H9 (cell line): Measurements from ENCODE around the gene TRANK1. TPM values are rescaled to one million over a fixed set of nuclear protein-coding genes. Genes with fewer than 3 reads are reported as not detected.

ENCODE experiments used
- DNase-seq: peaks from one replicate; pipeline ENCODE4 v3.0.0-alpha.2; 2017
- H2AFZ ChIP-seq: one replicate; pipeline ENCODE4 v1.6.1; 2013; ENCODE audit warnings: mild to moderate bottlenecking, low read length, control low read depth, moderate library complexity
- H2AK5ac ChIP-seq: 2 replicates; pipeline ENCODE4 v1.6.1; 2013; ENCODE audit warnings: low read length, control low read depth, mixed read lengths; ENCODE audit not compliant: insufficient read length
- H2BK120ac ChIP-seq: one replicate; pipeline ENCODE4 v1.6.1; 2013; ENCODE audit warnings: low read depth, mild to moderate bottlenecking, low read length, control low read depth, inconsistent platforms; ENCODE audit not compliant: poor library complexity, severe bottlenecking
- H2BK12ac ChIP-seq: 2 replicates; pipeline ENCODE4 v1.6.1; 2013; ENCODE audit warnings: low read length, control low read depth, mixed read lengths, low read depth; ENCODE audit not compliant: insufficient read length
- H2BK15ac ChIP-seq: 2 replicates; pipeline ENCODE4 v1.6.1; 2013; ENCODE audit warnings: low read depth, low read length, control low read depth
- H2BK20ac ChIP-seq: one replicate; pipeline ENCODE4 v1.6.1; 2013; ENCODE audit warnings: low read depth, mild to moderate bottlenecking, low read length, control low read depth, inconsistent platforms; ENCODE audit not compliant: poor library complexity, severe bottlenecking
- H2BK5ac ChIP-seq: 2 replicates; pipeline ENCODE4 v1.6.1; 2013; ENCODE audit warnings: low read length, control low read depth, mixed read lengths; ENCODE audit not compliant: insufficient read length
- H3K14ac ChIP-seq: 2 replicates; pipeline ENCODE4 v1.6.1; 2013; ENCODE audit warnings: low read length, control low read depth; ENCODE audit not compliant: insufficient read depth
- H3K18ac ChIP-seq: 2 replicates; pipeline ENCODE4 v1.6.1; 2013; ENCODE audit warnings: low read depth, mild to moderate bottlenecking, mixed read lengths, low read length, control low read depth; ENCODE audit not compliant: insufficient read length
- H3K23ac ChIP-seq: 2 replicates; pipeline ENCODE4 v1.6.1; 2013; ENCODE audit warnings: low read length, control low read depth, mixed read lengths, low read depth; ENCODE audit not compliant: insufficient read length
- H3K23me2 ChIP-seq: 2 replicates; pipeline ENCODE4 v1.6.1; 2013; ENCODE audit warnings: low read depth, mild to moderate bottlenecking, mixed read lengths, low read length, control low read depth; ENCODE audit not compliant: insufficient read length, poor library complexity, severe bottlenecking
- H3K27ac ChIP-seq: 2 replicates; pipeline ENCODE4 v1.5.1; 2013; ENCODE audit warnings: low read length, control low read depth, mixed read lengths, low read depth; ENCODE audit not compliant: insufficient read length
- H3K27me3 ChIP-seq: 2 replicates; pipeline ENCODE4 v1.6.1; 2013; ENCODE audit warnings: low read length, control low read depth, inconsistent platforms; ENCODE audit not compliant: insufficient read depth
- H3K4ac ChIP-seq: 2 replicates; pipeline ENCODE4 v1.6.1; 2013; ENCODE audit warnings: low read depth, mild to moderate bottlenecking, control low read depth, inconsistent platforms, low read length, moderate library complexity
- H3K4me1 ChIP-seq: 2 replicates; pipeline ENCODE4 v1.6.1; 2013; ENCODE audit warnings: low read length, control low read depth, inconsistent platforms; ENCODE audit not compliant: insufficient read depth
- H3K4me2 ChIP-seq: 2 replicates; pipeline ENCODE4 v1.6.1; 2013; ENCODE audit warnings: low read length, control low read depth, mixed read lengths; ENCODE audit not compliant: insufficient read length, insufficient read depth
- H3K56ac ChIP-seq: 2 replicates; pipeline ENCODE4 v1.6.1; 2013; ENCODE audit warnings: low read depth, mild to moderate bottlenecking, mixed read lengths, low read length, control low read depth; ENCODE audit not compliant: insufficient read length
- H3K79me1 ChIP-seq: 2 replicates; pipeline ENCODE4 v1.6.1; 2013; ENCODE audit warnings: low read depth, mild to moderate bottlenecking, moderate library complexity, low read length, control low read depth, inconsistent platforms; ENCODE audit not compliant: insufficient read depth, poor library complexity, severe bottlenecking
- H3K79me2 ChIP-seq: 2 replicates; pipeline ENCODE4 v1.6.1; 2013; ENCODE audit warnings: low read length, control low read depth, inconsistent platforms; ENCODE audit not compliant: insufficient read depth
- H3K9ac ChIP-seq: 2 replicates; pipeline ENCODE4 v1.6.1; 2013; ENCODE audit warnings: low read length, control low read depth, mixed read lengths; ENCODE audit not compliant: insufficient read length; ENCODE audit errors: extremely low read depth
- H3K9me3 ChIP-seq: one replicate; pipeline ENCODE4 v1.6.1; 2013; ENCODE audit warnings: low read depth, low read length, inconsistent platforms; ENCODE audit not compliant: control insufficient read depth
- H3T11ph ChIP-seq: one replicate; pipeline ENCODE4 v1.6.1; 2013; ENCODE audit warnings: mild to moderate bottlenecking, low read length, control low read depth, inconsistent platforms
- H4K20me1 ChIP-seq: one replicate; pipeline ENCODE4 v1.6.1; 2013; ENCODE audit not compliant: control insufficient read depth, insufficient read length, insufficient read depth
- H4K5ac ChIP-seq: 2 replicates; pipeline ENCODE4 v1.6.1; 2013; ENCODE audit warnings: low read depth, mild to moderate bottlenecking, mixed read lengths, low read length, control low read depth; ENCODE audit not compliant: insufficient read length
- H4K8ac ChIP-seq: replicated peaks from 2 replicates; pipeline ENCODE4 v1.6.1; 2013; ENCODE audit warnings: low read length, control low read depth, mixed read lengths, low read depth; ENCODE audit not compliant: insufficient read length
- H4K91ac ChIP-seq: 2 replicates; pipeline ENCODE4 v1.6.1; 2013; ENCODE audit warnings: low read depth, mild to moderate bottlenecking, moderate library complexity, mixed read lengths, low read length, control low read depth; ENCODE audit not compliant: insufficient read length
- H3K27ac Mint-ChIP-seq, 3 experiments: 2 replicates in 2 of 3; 3 replicates in 1 of 3; pipeline ENCODE4 v1.8.0; 2020 to 2021; ENCODE audit warnings: mixed read lengths in 3 of 3, mild to moderate bottlenecking in 1 of 3, moderate library complexity in 1 of 3
- H3K27me3 Mint-ChIP-seq: 2 replicates; pipeline ENCODE4 v1.8.0; 2021; ENCODE audit warnings: low read depth, mild to moderate bottlenecking, moderate library complexity, mixed read lengths
- H3K36me3 Mint-ChIP-seq, 3 experiments: 2 replicates in 2 of 3; 3 replicates in 1 of 3; pipeline ENCODE4 v1.8.0; 2020 to 2021; ENCODE audit warnings: low read depth in 3 of 3, mixed read lengths in 3 of 3; ENCODE audit not compliant: insufficient read depth in 1 of 3
- H3K4me1 Mint-ChIP-seq, 2 experiments: 2 replicates each; pipeline ENCODE4 v1.8.0; 2020; ENCODE audit warnings: mixed read lengths in 2 of 2
- H3K4me3 Mint-ChIP-seq, 2 experiments: 2 replicates in 1 of 2; 3 replicates in 1 of 2; pipeline ENCODE4 v1.8.0; 2020 to 2021; ENCODE audit warnings: mild to moderate bottlenecking in 2 of 2, mixed read lengths in 2 of 2, moderate library complexity in 1 of 2
- H3K9me3 Mint-ChIP-seq, 2 experiments: 2 replicates in 1 of 2; 3 replicates in 1 of 2; pipeline ENCODE4 v1.8.0; 2020; ENCODE audit warnings: mild to moderate bottlenecking in 2 of 2, mixed read lengths in 2 of 2, moderate library complexity in 1 of 2
- WGBS: extraction: QIAGEN DNeasy Blood & Tissue Kit; methylation state at CpG from one replicate; pipeline ENCODE4 v1.1.7; 2013; ENCODE audit warnings: missing lambda C conversion rate, low lambda C conversion rate, mixed read lengths; ENCODE audit not compliant: insufficient read length; ENCODE audit errors: extremely low coverage; 5-methylcytosine and 5-hydroxymethylcytosine counted together
- total RNA-seq: library from RNA; stranded (reverse); gene quantifications from 2 replicates; pipeline ENCODE4 v1.2.1, GENCODE V29; 2021
- TF ChIP-seq, protein P1 (sequence below): fragments of 200-600 bp; sonication (generic); conservative IDR thresholded peaks from 3 replicates; pipeline ENCODE4 v1.8.0; 2021; ENCODE audit warnings: antibody characterized with exemption, mild to moderate bottlenecking

The TRANK1 gene
- total RNA-seq, 1 experiment from 2014 or later = 5.9 TPM

DNA sequence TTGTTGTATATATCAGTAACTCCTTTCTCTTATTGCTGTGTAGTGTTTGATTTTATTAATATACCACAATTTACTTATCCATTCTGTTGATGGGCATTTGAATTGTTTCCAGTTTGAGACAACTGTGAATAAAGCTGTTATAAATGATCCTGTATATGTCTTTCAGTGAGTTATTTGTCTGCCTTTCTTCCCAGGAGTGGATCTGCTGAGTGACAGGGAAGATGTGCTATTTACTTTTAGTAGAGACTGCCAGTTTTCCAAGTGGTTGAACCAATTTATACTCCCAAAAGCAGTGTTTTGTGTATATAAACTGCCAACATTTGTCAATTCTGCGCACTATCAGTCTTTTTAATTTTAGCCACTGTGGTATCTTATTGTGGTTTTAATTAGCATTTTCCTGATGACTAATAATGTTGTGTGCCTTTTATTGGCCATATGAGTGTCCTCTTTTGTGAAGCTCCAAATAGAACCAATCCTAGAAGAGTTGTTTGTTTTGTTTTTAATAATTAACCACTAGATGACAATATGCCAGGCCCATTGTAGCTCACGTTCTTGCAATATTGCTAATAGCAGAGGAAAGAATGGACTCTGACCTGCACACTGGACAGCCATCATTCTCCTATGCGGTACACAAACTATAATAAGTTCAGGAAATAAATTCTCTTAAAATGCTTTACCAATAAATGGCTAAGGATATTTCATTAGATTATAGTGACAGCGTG, 25.3 kb downstream of the TRANK1 start:
- no peak overlapping the region for H3K27ac Mint-ChIP-seq
- Histone ChIP-seq H3K4me1 (no peaks in the 10 kb centered on the region), H2BK5ac (no peak overlapping the region), H3K23me2 (no peaks in the 10 kb centered on the region), H3K79me2 (no peaks in the 10 kb centered on the region), H3K18ac (no peak overlapping the region), H2BK20ac (no peak overlapping the region), H3K56ac (no peak overlapping the region), H3K27ac (no peak overlapping the region), H2AFZ (no peak overlapping the region), H4K91ac (no peak overlapping the region), H3K4ac (no peak overlapping the region), H3K14ac (no peak overlapping the region), H4K8ac (no peak overlapping the region), H2BK120ac (no peak overlapping the region), H3T11ph (no peak overlapping the region), H3K9ac (no peak overlapping the region), H2AK5ac (no peak overlapping the region), H4K5ac (no peak overlapping the region), H2BK15ac (no peak overlapping the region), H2BK12ac (no peak overlapping the region), H3K27me3 (no peaks in the 10 kb centered on the region), H4K20me1 (no peaks in the 10 kb centered on the region), H3K23ac (no peak overlapping the region), H3K9me3 (no peaks in the 10 kb centered on the region), H3K79me1 (no peaks in the 10 kb centered on the region), H3K4me2 (no peak overlapping the region)
- H3K36me3 Mint-ChIP-seq = peaks cover 6 to 16% (median 6%) of the 10 kb centered on the region in 3 experiments; a peak in 5 of 7 replicates
- no peak overlapping the region for H3K4me3 Mint-ChIP-seq
- H3K4me1 Mint-ChIP-seq = peaks cover 5 to 15% of the 10 kb centered on the region in 2 experiments
- TF ChIP-seq, protein P1, sequence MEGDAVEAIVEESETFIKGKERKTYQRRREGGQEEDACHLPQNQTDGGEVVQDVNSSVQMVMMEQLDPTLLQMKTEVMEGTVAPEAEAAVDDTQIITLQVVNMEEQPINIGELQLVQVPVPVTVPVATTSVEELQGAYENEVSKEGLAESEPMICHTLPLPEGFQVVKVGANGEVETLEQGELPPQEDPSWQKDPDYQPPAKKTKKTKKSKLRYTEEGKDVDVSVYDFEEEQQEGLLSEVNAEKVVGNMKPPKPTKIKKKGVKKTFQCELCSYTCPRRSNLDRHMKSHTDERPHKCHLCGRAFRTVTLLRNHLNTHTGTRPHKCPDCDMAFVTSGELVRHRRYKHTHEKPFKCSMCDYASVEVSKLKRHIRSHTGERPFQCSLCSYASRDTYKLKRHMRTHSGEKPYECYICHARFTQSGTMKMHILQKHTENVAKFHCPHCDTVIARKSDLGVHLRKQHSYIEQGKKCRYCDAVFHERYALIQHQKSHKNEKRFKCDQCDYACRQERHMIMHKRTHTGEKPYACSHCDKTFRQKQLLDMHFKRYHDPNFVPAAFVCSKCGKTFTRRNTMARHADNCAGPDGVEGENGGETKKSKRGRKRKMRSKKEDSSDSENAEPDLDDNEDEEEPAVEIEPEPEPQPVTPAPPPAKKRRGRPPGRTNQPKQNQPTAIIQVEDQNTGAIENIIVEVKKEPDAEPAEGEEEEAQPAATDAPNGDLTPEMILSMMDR = no peak
- H3K27me3 Mint-ChIP-seq = no peaks in the 10 kb centered on the region
- peaks cover 8 to 14% of the 10 kb centered on the region in 2 experiments; a peak in 4 of 5 replicates for H3K9me3 Mint-ChIP-seq
- no peak for DNase-seq
- WGBS = no CpG with 5 or more reads among the region's 4 CpGs
